WTC11 (cell line): ENCODE measurements around the gene TP73. TPM values are rescaled to one million over a fixed set of nuclear protein-coding genes. Genes with fewer than 3 reads are reported as not detected.

Source experiments
- ATAC-seq: fragments of 200-7000 bp; cut with Tn5 transposase; 2 replicates; pipeline ENCODE4 v1.10.0; 2021; ENCODE audit warnings: mild to moderate bottlenecking, moderate library complexity
- CTCF ChIA-PET: fragments of 300-600 bp; sonication (Branson Sonifier 250); formaldehyde crosslinking; loops from one replicate; lab custom pipeline; 2021; ENCODE audit warnings: antibody characterized with exemption; lab: Charles Lee
- POLR2A ChIA-PET: fragments of 350-600 bp; sonication (Branson Sonifier 250); formaldehyde crosslinking; loops from one replicate; lab custom pipeline; 2021; ENCODE audit warnings: antibody characterized with exemption; lab: Charles Lee
- DNase-seq: peaks from one replicate; pipeline ENCODE4 v3.0.0; 2021; ENCODE audit warnings: low spot score
- H3K27ac Mint-ChIP-seq: 2 replicates; pipeline ENCODE4 v1.8.0; 2021; ENCODE audit warnings: mixed read lengths
- H3K27me3 Mint-ChIP-seq: 2 replicates; pipeline ENCODE4 v1.8.0; 2021; ENCODE audit warnings: low read depth, mild to moderate bottlenecking, moderate library complexity, mixed read lengths
- H3K36me3 Mint-ChIP-seq: 2 replicates; pipeline ENCODE4 v1.8.0; 2021; ENCODE audit warnings: mixed read lengths
- H3K4me1 Mint-ChIP-seq: 2 replicates; pipeline ENCODE4 v1.8.0; 2022; ENCODE audit warnings: mixed read lengths
- H3K4me3 Mint-ChIP-seq: 2 replicates; pipeline ENCODE4 v1.8.0; 2021; ENCODE audit warnings: mild to moderate bottlenecking, moderate library complexity, mixed read lengths
- H3K9me3 Mint-ChIP-seq: 2 replicates; pipeline ENCODE4 v1.8.0; 2021; ENCODE audit warnings: mixed read lengths
- ELF4 ChIP-seq: sonication (generic); formaldehyde crosslinking; IDR thresholded peaks from 2 replicates; pipeline ENCODE4 v1.8.1; 2022; ENCODE audit warnings: low read depth, mild to moderate bottlenecking, moderate library complexity, missing genetic modification reagents
- ESRRA ChIP-seq: sonication (generic); formaldehyde crosslinking; IDR thresholded peaks from 2 replicates; pipeline ENCODE4 v1.8.1; 2022; ENCODE audit warnings: mild to moderate bottlenecking, missing genetic modification reagents, borderline replicate concordance
- ETV6 ChIP-seq: sonication (generic); formaldehyde crosslinking; IDR thresholded peaks from 2 replicates; pipeline ENCODE4 v1.8.1; 2022; ENCODE audit warnings: mild to moderate bottlenecking, missing genetic modification reagents
- FOXK1 ChIP-seq: sonication (generic); formaldehyde crosslinking; IDR thresholded peaks from 2 replicates; pipeline ENCODE4 v1.8.0; 2022; ENCODE audit warnings: mild to moderate bottlenecking, moderate library complexity, missing genetic modification reagents
- GTF2I ChIP-seq: fragments of 250-450 bp; sonication (Bioruptor Pico); conservative IDR thresholded peaks from 2 replicates; pipeline ENCODE4 v1.4.0; 2021; ENCODE audit warnings: mild to moderate bottlenecking
- JUN ChIP-seq: sonication (generic); formaldehyde crosslinking; IDR thresholded peaks from 2 replicates; pipeline ENCODE4 v1.8.0; 2023; ENCODE audit warnings: mild to moderate bottlenecking, missing genetic modification reagents
- RELA ChIP-seq: sonication (generic); formaldehyde crosslinking; IDR thresholded peaks from 2 replicates; pipeline ENCODE4 v1.8.1; 2022; ENCODE audit warnings: missing genetic modification reagents, mild to moderate bottlenecking, borderline replicate concordance
- SMAD3 ChIP-seq: sonication (generic); formaldehyde crosslinking; IDR thresholded peaks from 2 replicates; pipeline ENCODE4 v1.8.0; 2022; ENCODE audit warnings: missing genetic modification reagents, mild to moderate bottlenecking, borderline replicate concordance
- SOX15 ChIP-seq: fragments of 250-450 bp; sonication (Bioruptor Pico); IDR thresholded peaks from 2 replicates; pipeline ENCODE4 v1.9.0; 2021; ENCODE audit warnings: mild to moderate bottlenecking
- ZNF138 ChIP-seq: sonication (generic); formaldehyde crosslinking; conservative IDR thresholded peaks from 2 replicates; pipeline ENCODE4 v1.8.1; 2022; ENCODE audit warnings: mild to moderate bottlenecking, moderate library complexity, missing genetic modification reagents
- ZNF423 ChIP-seq: fragments of 250-450 bp; sonication (Bioruptor Pico); IDR thresholded peaks from 2 replicates; pipeline ENCODE4 v2.1.2; 2022; ENCODE audit warnings: mild to moderate bottlenecking, moderate library complexity
- total RNA-seq: library from RNA; stranded (reverse); gene quantifications from 3 replicates; pipeline ENCODE4 v1.2.3, GENCODE V29; 2021
- TF ChIP-seq, protein P1 (sequence below): sonication (generic); formaldehyde crosslinking; IDR thresholded peaks from 2 replicates; pipeline ENCODE4 v1.8.1; 2023; ENCODE audit warnings: mild to moderate bottlenecking, missing genetic modification reagents, moderate library complexity
- TF ChIP-seq, protein P2 (sequence below): sonication (generic); formaldehyde crosslinking; IDR thresholded peaks from 2 replicates; pipeline ENCODE4 v1.8.0; 2023; ENCODE audit warnings: missing genetic modification reagents, mild to moderate bottlenecking, borderline replicate concordance
- TF ChIP-seq, protein P3 (sequence below): sonication (generic); formaldehyde crosslinking; IDR thresholded peaks from 2 replicates; pipeline ENCODE4 v1.8.0; 2022; ENCODE audit warnings: missing genetic modification reagents
- TF ChIP-seq, protein P4 (sequence below): sonication (generic); formaldehyde crosslinking; IDR thresholded peaks from 2 replicates; pipeline ENCODE4 v1.8.0; 2022; ENCODE audit warnings: mild to moderate bottlenecking, missing genetic modification reagents

Gene TP73
- total RNA-seq, 1 experiment from 2014 or later = 5.7 TPM

DNA sequence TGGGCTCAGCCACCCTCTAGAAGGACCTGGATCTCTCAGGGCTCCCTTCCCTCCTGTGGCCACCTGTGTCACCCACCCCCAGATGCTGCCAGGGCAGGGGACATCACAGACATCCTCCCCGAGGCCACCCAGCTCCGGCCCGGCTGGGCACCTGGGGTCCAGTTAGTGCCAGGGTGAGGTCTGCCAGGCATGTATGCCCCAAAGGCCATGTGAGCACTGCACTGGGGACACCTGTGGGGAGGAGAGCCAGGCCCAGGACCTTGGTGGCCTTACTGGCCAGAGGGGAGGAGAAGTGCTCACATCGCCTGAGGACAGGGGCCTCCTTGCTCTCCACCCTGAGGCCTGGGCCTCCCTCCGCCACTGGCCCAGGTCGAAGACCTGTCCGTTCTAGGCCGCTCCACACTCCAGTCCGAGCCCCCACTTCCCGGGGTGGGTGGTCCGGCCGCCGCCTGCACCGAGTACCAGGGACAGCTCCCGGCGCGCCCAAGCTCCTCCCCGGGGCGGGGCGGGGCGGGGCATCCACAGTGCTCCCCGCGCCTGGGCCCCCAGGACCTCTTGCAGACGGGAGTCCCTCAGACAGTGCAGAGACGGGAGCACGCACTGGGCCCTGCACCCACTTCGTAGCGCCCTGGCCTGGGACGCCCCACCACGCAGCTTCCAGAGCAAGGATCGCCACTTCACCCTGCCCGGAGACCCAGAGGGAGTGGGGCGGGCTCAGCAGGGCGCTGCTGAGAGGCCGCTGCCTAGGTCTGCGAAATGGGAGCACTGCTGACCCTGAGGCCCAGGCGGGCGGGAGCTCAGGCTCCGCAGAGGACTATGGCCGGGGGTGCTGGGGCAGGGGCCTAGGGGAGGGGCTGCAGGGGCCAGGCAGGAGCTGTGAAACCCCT lies 65.6 kb downstream of the TP73 start (continued):
- 0 out of 2 replicates have a peak, but pooled peaks have one; percentile 13 for TF ChIP-seq ZNF423 (CRISPR knock-in tag)
- TF ChIP-seq ETV6 (CRISPR knock-in tag) = peak; percentile 57; the same call in 1 of the 2 replicates
- TF ChIP-seq, protein P1, sequence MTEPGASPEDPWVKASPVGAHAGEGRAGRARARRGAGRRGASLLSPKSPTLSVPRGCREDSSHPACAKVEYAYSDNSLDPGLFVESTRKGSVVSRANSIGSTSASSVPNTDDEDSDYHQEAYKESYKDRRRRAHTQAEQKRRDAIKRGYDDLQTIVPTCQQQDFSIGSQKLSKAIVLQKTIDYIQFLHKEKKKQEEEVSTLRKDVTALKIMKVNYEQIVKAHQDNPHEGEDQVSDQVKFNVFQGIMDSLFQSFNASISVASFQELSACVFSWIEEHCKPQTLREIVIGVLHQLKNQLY (CRISPR knock-in tag) = 0 out of 2 replicates have a peak, but pooled peaks have one; percentile 84
- TF ChIP-seq, protein P2, sequence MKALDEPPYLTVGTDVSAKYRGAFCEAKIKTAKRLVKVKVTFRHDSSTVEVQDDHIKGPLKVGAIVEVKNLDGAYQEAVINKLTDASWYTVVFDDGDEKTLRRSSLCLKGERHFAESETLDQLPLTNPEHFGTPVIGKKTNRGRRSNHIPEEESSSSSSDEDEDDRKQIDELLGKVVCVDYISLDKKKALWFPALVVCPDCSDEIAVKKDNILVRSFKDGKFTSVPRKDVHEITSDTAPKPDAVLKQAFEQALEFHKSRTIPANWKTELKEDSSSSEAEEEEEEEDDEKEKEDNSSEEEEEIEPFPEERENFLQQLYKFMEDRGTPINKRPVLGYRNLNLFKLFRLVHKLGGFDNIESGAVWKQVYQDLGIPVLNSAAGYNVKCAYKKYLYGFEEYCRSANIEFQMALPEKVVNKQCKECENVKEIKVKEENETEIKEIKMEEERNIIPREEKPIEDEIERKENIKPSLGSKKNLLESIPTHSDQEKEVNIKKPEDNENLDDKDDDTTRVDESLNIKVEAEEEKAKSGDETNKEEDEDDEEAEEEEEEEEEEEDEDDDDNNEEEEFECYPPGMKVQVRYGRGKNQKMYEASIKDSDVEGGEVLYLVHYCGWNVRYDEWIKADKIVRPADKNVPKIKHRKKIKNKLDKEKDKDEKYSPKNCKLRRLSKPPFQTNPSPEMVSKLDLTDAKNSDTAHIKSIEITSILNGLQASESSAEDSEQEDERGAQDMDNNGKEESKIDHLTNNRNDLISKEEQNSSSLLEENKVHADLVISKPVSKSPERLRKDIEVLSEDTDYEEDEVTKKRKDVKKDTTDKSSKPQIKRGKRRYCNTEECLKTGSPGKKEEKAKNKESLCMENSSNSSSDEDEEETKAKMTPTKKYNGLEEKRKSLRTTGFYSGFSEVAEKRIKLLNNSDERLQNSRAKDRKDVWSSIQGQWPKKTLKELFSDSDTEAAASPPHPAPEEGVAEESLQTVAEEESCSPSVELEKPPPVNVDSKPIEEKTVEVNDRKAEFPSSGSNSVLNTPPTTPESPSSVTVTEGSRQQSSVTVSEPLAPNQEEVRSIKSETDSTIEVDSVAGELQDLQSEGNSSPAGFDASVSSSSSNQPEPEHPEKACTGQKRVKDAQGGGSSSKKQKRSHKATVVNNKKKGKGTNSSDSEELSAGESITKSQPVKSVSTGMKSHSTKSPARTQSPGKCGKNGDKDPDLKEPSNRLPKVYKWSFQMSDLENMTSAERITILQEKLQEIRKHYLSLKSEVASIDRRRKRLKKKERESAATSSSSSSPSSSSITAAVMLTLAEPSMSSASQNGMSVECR = 0 out of 2 replicates have a peak, but pooled peaks have one; percentile 11
- peak; percentile 39; the same call in 1 of the 2 replicates for TF ChIP-seq RELA (CRISPR knock-in tag)
- TF ChIP-seq ELF4 (CRISPR knock-in tag) = 0 out of 2 replicates have a peak, but pooled peaks have one; percentile 37
- 0 out of 2 replicates have a peak, but pooled peaks have one; percentile 62 for TF ChIP-seq JUN
- TF ChIP-seq SMAD3 (CRISPR knock-in tag) = peak; percentile 44; the same call in 1 of the 2 replicates
- TF ChIP-seq ESRRA (CRISPR knock-in tag) = peak; percentile 49; the same call in 1 of the 2 replicates
- TF ChIP-seq, protein P3, sequence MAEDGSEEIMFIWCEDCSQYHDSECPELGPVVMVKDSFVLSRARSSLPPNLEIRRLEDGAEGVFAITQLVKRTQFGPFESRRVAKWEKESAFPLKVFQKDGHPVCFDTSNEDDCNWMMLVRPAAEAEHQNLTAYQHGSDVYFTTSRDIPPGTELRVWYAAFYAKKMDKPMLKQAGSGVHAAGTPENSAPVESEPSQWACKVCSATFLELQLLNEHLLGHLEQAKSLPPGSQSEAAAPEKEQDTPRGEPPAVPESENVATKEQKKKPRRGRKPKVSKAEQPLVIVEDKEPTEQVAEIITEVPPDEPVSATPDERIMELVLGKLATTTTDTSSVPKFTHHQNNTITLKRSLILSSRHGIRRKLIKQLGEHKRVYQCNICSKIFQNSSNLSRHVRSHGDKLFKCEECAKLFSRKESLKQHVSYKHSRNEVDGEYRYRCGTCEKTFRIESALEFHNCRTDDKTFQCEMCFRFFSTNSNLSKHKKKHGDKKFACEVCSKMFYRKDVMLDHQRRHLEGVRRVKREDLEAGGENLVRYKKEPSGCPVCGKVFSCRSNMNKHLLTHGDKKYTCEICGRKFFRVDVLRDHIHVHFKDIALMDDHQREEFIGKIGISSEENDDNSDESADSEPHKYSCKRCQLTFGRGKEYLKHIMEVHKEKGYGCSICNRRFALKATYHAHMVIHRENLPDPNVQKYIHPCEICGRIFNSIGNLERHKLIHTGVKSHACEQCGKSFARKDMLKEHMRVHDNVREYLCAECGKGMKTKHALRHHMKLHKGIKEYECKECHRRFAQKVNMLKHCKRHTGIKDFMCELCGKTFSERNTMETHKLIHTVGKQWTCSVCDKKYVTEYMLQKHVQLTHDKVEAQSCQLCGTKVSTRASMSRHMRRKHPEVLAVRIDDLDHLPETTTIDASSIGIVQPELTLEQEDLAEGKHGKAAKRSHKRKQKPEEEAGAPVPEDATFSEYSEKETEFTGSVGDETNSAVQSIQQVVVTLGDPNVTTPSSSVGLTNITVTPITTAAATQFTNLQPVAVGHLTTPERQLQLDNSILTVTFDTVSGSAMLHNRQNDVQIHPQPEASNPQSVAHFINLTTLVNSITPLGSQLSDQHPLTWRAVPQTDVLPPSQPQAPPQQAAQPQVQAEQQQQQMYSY = peak; percentile 69; the same call in 1 of the 2 replicates

DNA sequence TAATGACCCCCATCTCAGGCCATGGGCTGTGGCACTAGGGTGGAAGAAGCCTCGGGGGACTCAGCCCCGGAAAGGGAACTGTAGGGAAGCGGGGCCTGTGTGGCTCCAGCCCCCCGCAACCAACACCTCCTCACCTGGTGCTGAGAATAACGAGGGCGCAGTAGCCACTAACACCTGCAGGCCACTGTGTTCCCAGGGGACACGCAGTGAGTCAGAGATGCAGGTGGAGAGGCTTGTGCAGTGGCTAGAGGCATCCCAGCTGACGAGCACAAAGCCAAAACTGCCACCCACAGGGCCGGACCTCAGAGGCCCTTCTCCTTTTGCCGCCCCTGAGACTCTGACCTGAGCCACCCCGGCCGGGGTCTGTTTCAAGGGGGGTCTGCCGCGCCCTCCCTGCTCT lies 66.4 kb downstream of the TP73 start:
- no peak for ATAC-seq
- TF ChIP-seq ZNF138 = no peak
- no peak for TF ChIP-seq GTF2I (CRISPR knock-in tag)
- no peak for TF ChIP-seq FOXK1 (CRISPR knock-in tag)
- TF ChIP-seq, protein P4, sequence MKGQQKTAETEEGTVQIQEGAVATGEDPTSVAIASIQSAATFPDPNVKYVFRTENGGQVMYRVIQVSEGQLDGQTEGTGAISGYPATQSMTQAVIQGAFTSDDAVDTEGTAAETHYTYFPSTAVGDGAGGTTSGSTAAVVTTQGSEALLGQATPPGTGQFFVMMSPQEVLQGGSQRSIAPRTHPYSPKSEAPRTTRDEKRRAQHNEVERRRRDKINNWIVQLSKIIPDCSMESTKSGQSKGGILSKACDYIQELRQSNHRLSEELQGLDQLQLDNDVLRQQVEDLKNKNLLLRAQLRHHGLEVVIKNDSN (CRISPR knock-in tag) = no peak
- no peak for TF ChIP-seq SOX15
- TF ChIP-seq, all 79 proteins: peak for 0
- CTCF ChIA-PET = interaction anchor here (0.9 to 4.0 kb wide), 6 partner anchors 8 to 100 kb away, joined by 3 to 28 read pairs (median 4); no protein-coding TSS in a partner anchor
- Mint-ChIP-seq H3K27me3 (no peaks in the 10 kb centered on the region), H3K36me3 (no peaks in the 10 kb centered on the region), H3K4me1 (peaks cover 8% of the 10 kb centered on the region), H3K9me3 (no peaks in the 10 kb centered on the region), H3K27ac (no peak overlapping the region), H3K4me3 (no peak overlapping the region)
- DNase-seq = no peak
- POLR2A ChIA-PET = interaction anchor here (1.6 kb wide), 1 partner anchor 10 kb away, joined by 5 read pairs; no protein-coding TSS in a partner anchor
